Testis (tissue), 5 donors: ENCODE measurements around the gene CCSER2. TPM values are rescaled to one million over a fixed set of nuclear protein-coding genes. Genes with fewer than 3 reads are reported as not detected.
A peak's percentile ranks its signal among the peaks of the same experiment; 100 is the strongest.
"Not testable (repeated sequence)": the region's sequence is repeated elsewhere in the genome, so short reads cannot be mapped to it uniquely, and the experiment has no call there.

ENCODE experiments used
- DNase-seq: peaks from one replicate; pipeline ENCODE4 v3.0.0-alpha.2; 2019
- H3K27ac ChIP-seq, 2 donors: fragments of 200-600 bp; sonication (generic); one replicate each; pipeline ENCODE4 v1.5.1; 2019
- H3K27me3 ChIP-seq: fragments of 200-600 bp; sonication (generic); one replicate; pipeline ENCODE4 v1.5.1; 2019
- H3K36me3 ChIP-seq: fragments of 200-600 bp; sonication (generic); one replicate; pipeline ENCODE4 v1.5.1; 2017; ENCODE audit warnings: low read depth; ENCODE audit errors: missing control alignments
- H3K4me1 ChIP-seq: fragments of 200-600 bp; sonication (generic); one replicate; pipeline ENCODE4 v1.5.1; 2019
- H3K4me3 ChIP-seq, 2 donors: fragments of 200-600 bp; sonication (generic); one replicate each; pipeline ENCODE4 v1.5.1; 2017 to 2019
- H3K9me3 ChIP-seq: fragments of 200-600 bp; sonication (generic); one replicate; pipeline ENCODE4 v1.5.1; 2017
- POLR2A ChIP-seq: fragments of 450-650 bp; IDR thresholded peaks from one replicate; pipeline ENCODE4 v1.6.1; 2017; ENCODE audit warnings: antibody characterized with exemption, mild to moderate bottlenecking, moderate library complexity
- WGBS, 2 donors: methylation state at CpG; one replicate each; pipeline ENCODE4 v1.1.5; 2018; 5-methylcytosine and 5-hydroxymethylcytosine counted together
- intact Hi-C: fragments of 100-400 bp; cut with DNase I; formaldehyde crosslinking; loops from one replicate; pipeline ENCODE4 v1.15.1; 2023; ENCODE audit warnings: low total_unique reads
- long read RNA-seq, 2 donors: transcript quantifications; one replicate each; lab custom pipeline, GENCODE V29; 2026
- polyA plus RNA-seq: library from polyadenylated mRNA; stranded (reverse); fragments of 350-450 nt; fragmentation: Illumina TruSeq; extraction: RNeasy Lipid Tissue Mini Kit (QIAGEN cat#74804); gene quantifications from one replicate; pipeline ENCODE4 v1.2.3, GENCODE V29; 2014; ENCODE audit warnings: low read depth, low replicate concordance; ENCODE audit not compliant: insufficient read depth
- total RNA-seq, 2 donors: library from RNA; depleted of rRNA; stranded (reverse); fragments of >200 nt; gene quantifications; one replicate each; pipeline ENCODE4 v1.2.3, GENCODE V29; 2016
- TF ChIP-seq, protein P1 (sequence below), 3 experiments: fragments of 450-650 bp in 2 of 3; fragments of 200-600 bp in 1 of 3; sonication (generic) in 1 of 3; IDR thresholded peaks; one replicate each; pipeline ENCODE4 v1.5.1; 2016 to 2019; ENCODE audit warnings: antibody characterized with exemption in 3 of 3, mild to moderate bottlenecking in 2 of 3, moderate library complexity in 1 of 3

CCSER2 gene
- total RNA-seq: 100 to 1,000 TPM in 1 of 2 donors, 10 to 100 TPM in 1; 65.4 to 148 TPM
- 146 TPM for polyA plus RNA-seq
- long read RNA-seq, donor 1, full-length matches to known transcripts: 5 of 18 reads
- long read RNA-seq, donor 1, partial matches to known transcripts: 13 of 18 reads
- long read RNA-seq, donor 1, other reads (novel, unspliced or antisense): 0 of 18 reads
- long read RNA-seq, donor 2, full-length matches to known transcripts: 3 of 3 reads
- long read RNA-seq, donor 2, partial matches to known transcripts: 0 of 3 reads
- long read RNA-seq, donor 2, other reads (novel, unspliced or antisense): 0 of 3 reads

- DNase-seq: peak; percentile 99
- intact Hi-C loops: no loop called here
- no peaks in the 10 kb centered on the region for H3K36me3 ChIP-seq
- TF ChIP-seq, protein P1, sequence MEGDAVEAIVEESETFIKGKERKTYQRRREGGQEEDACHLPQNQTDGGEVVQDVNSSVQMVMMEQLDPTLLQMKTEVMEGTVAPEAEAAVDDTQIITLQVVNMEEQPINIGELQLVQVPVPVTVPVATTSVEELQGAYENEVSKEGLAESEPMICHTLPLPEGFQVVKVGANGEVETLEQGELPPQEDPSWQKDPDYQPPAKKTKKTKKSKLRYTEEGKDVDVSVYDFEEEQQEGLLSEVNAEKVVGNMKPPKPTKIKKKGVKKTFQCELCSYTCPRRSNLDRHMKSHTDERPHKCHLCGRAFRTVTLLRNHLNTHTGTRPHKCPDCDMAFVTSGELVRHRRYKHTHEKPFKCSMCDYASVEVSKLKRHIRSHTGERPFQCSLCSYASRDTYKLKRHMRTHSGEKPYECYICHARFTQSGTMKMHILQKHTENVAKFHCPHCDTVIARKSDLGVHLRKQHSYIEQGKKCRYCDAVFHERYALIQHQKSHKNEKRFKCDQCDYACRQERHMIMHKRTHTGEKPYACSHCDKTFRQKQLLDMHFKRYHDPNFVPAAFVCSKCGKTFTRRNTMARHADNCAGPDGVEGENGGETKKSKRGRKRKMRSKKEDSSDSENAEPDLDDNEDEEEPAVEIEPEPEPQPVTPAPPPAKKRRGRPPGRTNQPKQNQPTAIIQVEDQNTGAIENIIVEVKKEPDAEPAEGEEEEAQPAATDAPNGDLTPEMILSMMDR (IDR thresholded peaks at IDR 0.05): no peak
- TF ChIP-seq POLR2A: peak; percentile 68
- no peaks in the 10 kb centered on the region for H3K27me3 ChIP-seq
- peak within 1 kb of the TSS; percentile 78 to 95 for H3K4me3 ChIP-seq
- WGBS, 2 donors: 0 to 1% methylated on average over 7 to 89 of the region's 104 CpGs
- H3K27ac ChIP-seq: peak within 1 kb of the TSS; percentile 78 to 96
- H3K4me1 ChIP-seq: peaks cover 14% of the 10 kb centered on the region
- no peaks in the 10 kb centered on the region for H3K9me3 ChIP-seq
Measured at GRCh38 chr10:84328418-84329195, at the start of gene CCSER2. TSS of gene CCSER2 (plus strand) at chr10:84328589. CDS start at chr10:84371053, 42,464 bp downstream.

DNA sequence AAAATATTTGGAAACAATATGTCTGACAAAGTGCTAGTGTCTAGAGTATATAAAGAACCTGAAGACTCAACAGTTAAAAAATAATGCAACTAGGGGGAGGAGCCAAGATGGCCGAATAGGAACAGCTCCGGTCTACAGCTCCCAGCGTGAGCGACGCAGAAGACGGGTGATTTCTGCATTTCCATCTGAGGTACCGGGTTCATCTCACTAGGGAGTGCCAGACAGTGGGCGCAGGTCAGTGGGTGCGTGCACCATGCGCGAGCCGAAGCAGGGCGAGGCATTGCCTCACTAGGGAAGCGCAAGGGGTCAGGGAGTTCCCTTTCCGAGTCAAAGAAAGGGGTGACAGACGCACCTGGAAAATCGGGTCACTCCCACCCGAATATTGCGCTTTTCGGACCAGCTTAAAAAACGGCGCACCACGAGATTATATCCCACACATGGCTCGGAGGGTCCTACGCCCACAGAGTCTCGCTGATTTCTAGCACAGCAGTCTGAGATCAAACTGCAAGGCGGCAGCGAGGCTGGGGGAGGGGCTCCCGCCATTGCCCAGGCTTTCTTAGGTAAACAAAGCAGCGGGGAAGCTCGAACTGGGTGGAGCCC lies 48.4 kb upstream of the CCSER2 start:
- H3K27me3 ChIP-seq, intact Hi-C loops, H3K27ac ChIP-seq, H3K36me3 ChIP-seq, H3K4me3 ChIP-seq, DNase-seq, H3K4me1 ChIP-seq, H3K9me3 ChIP-seq: not testable (repeated sequence)
- WGBS, 2 donors: 79 to 88% methylated on average over 19 to 31 of the region's 31 CpGs

GRCh38 chr10:84286695-84287094 lies 41.7 kb upstream of the CCSER2 start:
- Histone ChIP-seq H3K27me3 (no peaks in the 10 kb centered on the region), H3K27ac (no peak overlapping the region), H3K4me1 (no peaks in the 10 kb centered on the region), H3K36me3 (no peaks in the 10 kb centered on the region), H3K4me3 (no peak overlapping the region), H3K9me3 (no peaks in the 10 kb centered on the region)
- no peak for DNase-seq
- intact Hi-C loops: no loop called here
- no peak for TF ChIP-seq POLR2A
- TF ChIP-seq, protein P1 (IDR thresholded peaks at IDR 0.05): no peak

GRCh38 chr10:84288151-84288550 lies 40.2 kb upstream of the CCSER2 start:
- TF ChIP-seq, protein P1 (IDR thresholded peaks at IDR 0.05): no peak
- TF ChIP-seq POLR2A: no peak
- Histone ChIP-seq H3K4me3 (no peak overlapping the region), H3K27ac (no peak overlapping the region), H3K4me1 (no peaks in the 10 kb centered on the region), H3K9me3 (no peaks in the 10 kb centered on the region), H3K27me3 (no peaks in the 10 kb centered on the region), H3K36me3 (no peaks in the 10 kb centered on the region)
- DNase-seq: no peak
- intact Hi-C loops: no loop called here
- WGBS, 2 donors: 86 to 88% methylated on average over 1 of the region's 1 CpG

GRCh38 chr10:84289521-84290200 lies 38.7 kb upstream of the CCSER2 start:
- 77 to 91% methylated on average over 1 of the region's 1 CpG for WGBS, 2 donors
- no peak for DNase-seq
- H3K4me1 ChIP-seq: no peaks in the 10 kb centered on the region
- H3K4me3 ChIP-seq: no peak overlapping the region
- TF ChIP-seq, protein P1 (IDR thresholded peaks at IDR 0.05): no peak
- no peak for TF ChIP-seq POLR2A
- no peaks in the 10 kb centered on the region for H3K36me3 ChIP-seq
- no peak overlapping the region for H3K27ac ChIP-seq
- no peaks in the 10 kb centered on the region for H3K27me3 ChIP-seq
- intact Hi-C loops: no loop called here
- no peaks in the 10 kb centered on the region for H3K9me3 ChIP-seq
